ENCODE data around the gene SLC13A3.

The SLC13A3 gene

GRCh38 chr20:46642969-46643343 lies 8.3 kb downstream of the SLC13A3 start:
- TF ChIP-seq POLR2AphosphoS5 (IDR thresholded peaks at IDR 0.05; ENCODE audit: low read depth) (no peak), REST (IDR thresholded peaks at IDR 0.05; ENCODE audit: insufficient replicate concordance, low read depth) (no peak), SPI1 (IDR thresholded peaks at IDR 0.05; ENCODE audit: borderline replicate concordance, low read depth) (no peak), CTCF (IDR thresholded peaks at IDR 0.05; ENCODE audit: insufficient read depth, low read length) (no peak), GABPA (IDR thresholded peaks at IDR 0.05; ENCODE audit: low read depth) (no peak)
- H3K27ac ChIP-seq (replicated peaks): no peak overlapping the region
- H3K27me3 ChIP-seq (ENCODE audit: insufficient read depth, poor library complexity, severe bottlenecking): peaks cover 4% of the 10 kb centered on the region
- no peak for DNase-seq (ENCODE audit: low read depth in 1 of 2, low spot score in 1 of 2)
- H3K4me3 ChIP-seq (replicated peaks; ENCODE audit: insufficient read depth, low read length): no peak overlapping the region

GRCh38 chr20:46642265-46642968 lies 8.8 kb downstream of the SLC13A3 start:
- Histone ChIP-seq H3K27me3 (ENCODE audit: insufficient read depth, poor library complexity, severe bottlenecking) (peaks cover 2% of the 10 kb centered on the region), H3K4me3 (replicated peaks; ENCODE audit: insufficient read depth, low read length) (no peak overlapping the region), H3K27ac (replicated peaks) (no peak overlapping the region)
- no peak for TF ChIP-seq GABPA (IDR thresholded peaks at IDR 0.05; ENCODE audit: low read depth)
- TF ChIP-seq REST (IDR thresholded peaks at IDR 0.05; ENCODE audit: insufficient replicate concordance, low read depth): no peak
- TF ChIP-seq SPI1 (IDR thresholded peaks at IDR 0.05; ENCODE audit: borderline replicate concordance, low read depth): no peak
- TF ChIP-seq POLR2AphosphoS5 (IDR thresholded peaks at IDR 0.05; ENCODE audit: low read depth): no peak
- no peak for TF ChIP-seq CTCF (IDR thresholded peaks at IDR 0.05; ENCODE audit: insufficient read depth, low read length)
- DNase-seq (ENCODE audit: low read depth in 1 of 2, low spot score in 1 of 2): no peak

GRCh38 chr20:46641424-46641823 lies 9.8 kb downstream of the SLC13A3 start:
- H3K27ac ChIP-seq (replicated peaks): no peak overlapping the region
- no peak for DNase-seq (ENCODE audit: low read depth in 1 of 2, low spot score in 1 of 2)
- peaks cover 2% of the 10 kb centered on the region for H3K27me3 ChIP-seq (ENCODE audit: insufficient read depth, poor library complexity, severe bottlenecking)
- TF ChIP-seq SPI1 (IDR thresholded peaks at IDR 0.05; ENCODE audit: borderline replicate concordance, low read depth) (no peak), POLR2AphosphoS5 (IDR thresholded peaks at IDR 0.05; ENCODE audit: low read depth) (no peak), GABPA (IDR thresholded peaks at IDR 0.05; ENCODE audit: low read depth) (no peak), CTCF (IDR thresholded peaks at IDR 0.05; ENCODE audit: insufficient read depth, low read length) (no peak), REST (IDR thresholded peaks at IDR 0.05; ENCODE audit: insufficient replicate concordance, low read depth) (no peak)
- no peak overlapping the region for H3K4me3 ChIP-seq (replicated peaks; ENCODE audit: insufficient read depth, low read length)

Data from HL-60 (cell line).